Ishikawa (cell line): ENCODE data around the gene ZEB2.

ENCODE experiments used
- CEBPB ChIP-seq: IDR thresholded peaks from 2 replicates; pipeline ENCODE4 v1.6.1; 2012
- CREB1 ChIP-seq: IDR thresholded peaks from 2 replicates; pipeline ENCODE4 v1.6.1; 2012; ENCODE audit warnings: low read depth
- EGR1 ChIP-seq: IDR thresholded peaks from 2 replicates; pipeline ENCODE4 v1.6.1; 2012
- EP300 ChIP-seq: IDR thresholded peaks from 2 replicates; pipeline ENCODE4 v1.6.1; 2012; ENCODE audit warnings: borderline replicate concordance
- FOXM1 ChIP-seq: IDR thresholded peaks from 2 replicates; pipeline ENCODE4 v1.6.1; 2012; ENCODE audit warnings: low read depth, borderline replicate concordance
- MAX ChIP-seq: IDR thresholded peaks from 2 replicates; pipeline ENCODE4 v1.6.1; 2012
- NFIC ChIP-seq: IDR thresholded peaks from 2 replicates; pipeline ENCODE4 v1.6.1; 2012
- RAD21 ChIP-seq: IDR thresholded peaks from 2 replicates; pipeline ENCODE4 v1.6.1; 2012; ENCODE audit warnings: low read depth
- REST ChIP-seq: IDR thresholded peaks from 2 replicates; pipeline ENCODE4 v1.6.1; 2012; ENCODE audit warnings: low read depth, mild to moderate bottlenecking
- TAF1 ChIP-seq: IDR thresholded peaks from 2 replicates; pipeline ENCODE4 v1.6.1; 2012; ENCODE audit warnings: low read depth, mild to moderate bottlenecking
- TCF12 ChIP-seq: IDR thresholded peaks from 2 replicates; pipeline ENCODE4 v1.6.1; 2012; ENCODE audit warnings: low read depth
- TEAD4 ChIP-seq: IDR thresholded peaks from 2 replicates; pipeline ENCODE4 v1.6.1; 2012
- YY1 ChIP-seq: IDR thresholded peaks from 2 replicates; pipeline ENCODE4 v1.6.1; 2012; ENCODE audit warnings: low read depth
- ZBTB7A ChIP-seq: IDR thresholded peaks from 2 replicates; pipeline ENCODE4 v1.6.1; 2012; ENCODE audit warnings: low read depth
- TF ChIP-seq, protein P1 (sequence below): IDR thresholded peaks from 2 replicates; pipeline ENCODE4 v1.6.1; 2012

ZEB2 gene

DNA sequence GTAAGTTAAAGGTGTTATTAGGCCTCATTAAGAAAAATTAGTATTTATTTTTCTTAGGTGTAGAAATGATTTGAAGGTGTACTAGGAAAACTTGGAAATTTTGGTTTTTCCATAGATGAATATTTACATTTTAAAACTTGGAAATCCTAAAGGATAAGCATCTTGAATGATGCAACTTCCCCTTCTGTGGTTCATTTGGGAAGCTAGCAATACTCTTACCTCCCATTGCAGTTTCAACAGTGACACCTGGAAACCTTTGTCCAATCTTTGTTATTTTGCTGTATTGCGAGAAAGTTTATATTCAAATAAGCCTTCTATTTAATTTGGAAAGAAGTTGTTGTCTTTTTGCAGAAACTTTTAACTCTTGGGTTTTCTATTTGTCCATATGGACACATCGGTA is 68.5 kb downstream of the ZEB2 start:
- TF ChIP-seq TAF1 (no peak), NFIC (no peak), RAD21 (no peak), TCF12 (no peak), ZBTB7A (no peak)

DNA sequence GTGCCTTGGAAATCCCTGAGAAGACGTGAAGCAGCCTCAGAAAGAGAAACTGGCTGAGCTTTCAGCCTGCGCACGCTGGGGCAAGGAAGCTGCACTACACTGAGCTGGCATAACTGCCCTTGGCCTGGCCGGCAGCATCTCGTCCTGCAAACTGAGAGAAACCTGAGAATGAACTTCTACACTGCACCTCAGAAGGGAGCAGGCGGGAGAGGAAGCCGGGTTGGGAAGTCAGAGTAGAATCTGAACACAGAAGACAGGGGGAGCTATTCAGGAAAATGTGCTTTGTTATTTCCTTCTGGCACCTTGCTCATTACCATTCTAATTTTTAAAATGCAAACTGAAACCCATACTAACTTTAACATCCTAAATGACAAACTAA is 70.9 kb downstream of the ZEB2 start:
- no peak for TF ChIP-seq NFIC
- peak; percentile 10; the same call in 1 of the 2 replicates for TF ChIP-seq RAD21

GRCh38 chr2:144448389-144449027 is 71.4 kb downstream of the ZEB2 start:
- TF ChIP-seq TCF12 (no peak), TAF1 (no peak)
- TF ChIP-seq, protein P1, sequence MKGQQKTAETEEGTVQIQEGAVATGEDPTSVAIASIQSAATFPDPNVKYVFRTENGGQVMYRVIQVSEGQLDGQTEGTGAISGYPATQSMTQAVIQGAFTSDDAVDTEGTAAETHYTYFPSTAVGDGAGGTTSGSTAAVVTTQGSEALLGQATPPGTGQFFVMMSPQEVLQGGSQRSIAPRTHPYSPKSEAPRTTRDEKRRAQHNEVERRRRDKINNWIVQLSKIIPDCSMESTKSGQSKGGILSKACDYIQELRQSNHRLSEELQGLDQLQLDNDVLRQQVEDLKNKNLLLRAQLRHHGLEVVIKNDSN, result no peak

DNA sequence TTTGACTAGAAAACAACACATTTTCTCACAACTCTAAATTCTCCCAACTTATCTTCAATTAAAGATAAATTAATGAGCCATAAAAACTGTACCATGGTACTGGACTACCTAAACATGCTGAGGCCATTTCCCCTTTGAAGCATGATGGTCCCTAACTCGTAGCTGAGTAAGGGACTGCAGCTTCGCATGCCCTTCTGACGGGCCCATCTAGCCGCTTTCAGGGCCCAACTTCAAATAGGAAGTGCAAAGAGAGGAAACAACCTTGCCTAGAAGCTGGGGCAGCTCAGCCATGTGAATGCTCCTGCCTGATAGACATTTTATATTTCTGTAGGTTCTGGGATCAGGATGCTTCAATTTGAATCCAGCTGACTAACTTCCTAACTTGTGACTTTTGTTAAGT is 72.4 kb downstream of the ZEB2 start:
- TF ChIP-seq TCF12 (no peak), NFIC (no peak), EP300 (no peak), ZBTB7A (no peak), CEBPB (no peak), FOXM1 (no peak), TAF1 (no peak), TEAD4 (no peak), YY1 (no peak), CREB1 (no peak)
- TF ChIP-seq, protein P1, result no peak

GRCh38 chr2:144446136-144446535 is 73.8 kb downstream of the ZEB2 start:
- no peak for TF ChIP-seq TAF1
- no peak for TF ChIP-seq MAX
- no peak for TF ChIP-seq TEAD4
- TF ChIP-seq EP300, result no peak
- no peak for TF ChIP-seq CEBPB
- no peak for TF ChIP-seq RAD21
- no peak for TF ChIP-seq YY1
- TF ChIP-seq CREB1, result no peak
- TF ChIP-seq, protein P1, result no peak
- TF ChIP-seq TCF12, result no peak
- no peak for TF ChIP-seq NFIC
- no peak for TF ChIP-seq FOXM1
- no peak for TF ChIP-seq ZBTB7A
- TF ChIP-seq REST, result no peak
- TF ChIP-seq EGR1, result no peak

DNA sequence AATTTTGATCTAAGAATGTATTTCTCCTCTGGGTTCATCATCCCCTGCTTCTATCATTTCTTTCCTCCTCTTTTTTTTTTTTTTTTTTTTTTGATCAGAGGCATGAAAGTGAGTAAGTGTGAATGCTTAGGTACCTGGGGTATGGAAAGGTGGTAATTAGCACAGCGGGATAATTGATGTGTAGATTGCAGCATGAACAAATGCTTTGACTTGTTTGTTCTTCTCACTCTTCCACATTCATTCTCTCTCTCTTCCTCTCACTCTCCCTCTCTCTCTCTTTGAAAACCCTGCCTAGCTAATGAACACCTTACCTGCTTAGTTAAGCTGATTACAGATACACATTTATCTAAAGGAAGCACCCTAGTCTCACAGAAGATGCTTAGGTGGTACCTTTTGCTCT is 74.7 kb downstream of the ZEB2 start:
- no peak for TF ChIP-seq EP300
- TF ChIP-seq MAX, result no peak
- no peak for TF ChIP-seq REST
- no peak for TF ChIP-seq EGR1
- no peak for TF ChIP-seq TCF12
- TF ChIP-seq FOXM1, result no peak
- TF ChIP-seq NFIC, result no peak
- TF ChIP-seq CREB1, result no peak
- no peak for TF ChIP-seq ZBTB7A
- TF ChIP-seq TAF1, result no peak
